Activated CD4-positive, alpha-beta T cell treated with anti-CD3 and anti-CD28 coated beads, Interleukin-2, amount 10 ng/mL, durations not matched to agents 7 days and 5 days (primary cell): Measurements from ENCODE around the gene TBL1X. TPM values are rescaled to one million over a fixed set of nuclear protein-coding genes. Genes with fewer than 3 reads are reported as not detected.

Experiments
- CTCF ChIA-PET: fragments of 350-600 bp; sonication (Branson Sonifier 250); formaldehyde crosslinking; loops from one replicate; lab custom pipeline; 2021; ENCODE audit warnings: antibody characterized with exemption; lab: Charles Lee
- POLR2A ChIA-PET: fragments of 350-600 bp; sonication (Branson Sonifier 250); formaldehyde crosslinking; loops from one replicate; lab custom pipeline; 2021; ENCODE audit warnings: antibody characterized with exemption; lab: Charles Lee
- DNase-seq: peaks from one replicate; pipeline ENCODE4 v3.0.0-alpha.2; 2020
- H3K27ac Mint-ChIP-seq: one replicate; pipeline ENCODE4 v1.8.0; 2021; ENCODE audit warnings: mild to moderate bottlenecking, moderate library complexity, mixed read lengths
- H3K27me3 Mint-ChIP-seq: one replicate; pipeline ENCODE4 v1.8.0; 2021; ENCODE audit warnings: mixed read lengths
- H3K36me3 Mint-ChIP-seq: one replicate; pipeline ENCODE4 v1.8.0; 2021; ENCODE audit warnings: low read depth, mixed read lengths
- H3K4me1 Mint-ChIP-seq: one replicate; pipeline ENCODE4 v1.8.0; 2021; ENCODE audit warnings: mixed read lengths
- H3K4me3 Mint-ChIP-seq: one replicate; pipeline ENCODE4 v1.8.0; 2021; ENCODE audit warnings: mild to moderate bottlenecking, moderate library complexity, mixed read lengths
- H3K9me3 Mint-ChIP-seq: one replicate; pipeline ENCODE4 v1.8.0; 2021; ENCODE audit warnings: mixed read lengths
- total RNA-seq, 2 experiments: library from RNA; stranded (reverse); gene quantifications; one replicate each; pipeline ENCODE4 v1.2.3, GENCODE V29; 2021

TBL1X gene
- total RNA-seq, 2 experiments from 2014 or later: 21.2 to 23.6 TPM

DNA sequence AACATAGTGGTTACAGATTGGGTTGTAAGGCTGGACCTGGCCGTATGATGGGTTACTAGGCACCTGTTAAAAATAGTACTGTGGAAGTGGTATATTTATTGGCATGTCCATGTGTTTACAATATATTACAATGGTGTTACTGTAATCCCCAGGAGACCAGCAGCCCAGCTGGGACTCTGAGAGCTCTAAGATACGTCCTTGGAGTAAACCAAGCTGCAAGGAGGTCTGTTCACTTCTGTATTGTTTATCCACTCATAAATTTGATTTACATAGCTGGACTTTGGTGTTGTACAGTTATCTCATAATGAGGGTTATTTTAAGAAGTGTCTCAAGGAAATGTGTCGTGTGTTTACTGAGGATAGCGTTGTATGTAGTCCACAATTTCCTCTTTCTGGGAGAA lies 93.8 kb downstream of the TBL1X start:
- Mint-ChIP-seq H3K4me1 (peaks cover 3% of the 10 kb centered on the region), H3K4me3 (no peak overlapping the region), H3K27ac (no peak overlapping the region), H3K27me3 (no peaks in the 10 kb centered on the region), H3K36me3 (peaks cover 8% of the 10 kb centered on the region), H3K9me3 (peaks cover 4% of the 10 kb centered on the region)
- CTCF ChIA-PET: no interaction called here
- POLR2A ChIA-PET: no interaction called here
- no peak for DNase-seq

DNA sequence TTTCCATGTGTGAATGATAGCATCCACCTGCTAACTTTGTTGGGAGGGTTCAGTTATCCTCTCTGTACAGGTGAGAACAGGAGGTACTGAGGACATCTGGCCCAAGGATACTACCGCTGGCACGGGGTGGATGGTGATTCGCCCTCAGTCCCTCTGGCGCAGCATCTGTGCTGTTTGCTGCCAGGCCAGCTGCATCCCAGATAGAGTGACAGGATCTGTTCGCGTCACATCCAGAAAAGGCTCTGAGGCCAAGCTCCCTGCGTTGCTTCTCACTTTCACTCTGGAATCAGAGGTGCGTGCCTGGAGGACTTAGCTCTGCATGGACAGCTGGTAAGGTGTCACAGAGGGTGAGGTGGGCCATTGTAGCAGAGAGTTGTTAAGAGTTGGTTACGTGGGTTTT lies 95.4 kb downstream of the TBL1X start:
- no peaks in the 10 kb centered on the region for H3K27me3 Mint-ChIP-seq

DNA sequence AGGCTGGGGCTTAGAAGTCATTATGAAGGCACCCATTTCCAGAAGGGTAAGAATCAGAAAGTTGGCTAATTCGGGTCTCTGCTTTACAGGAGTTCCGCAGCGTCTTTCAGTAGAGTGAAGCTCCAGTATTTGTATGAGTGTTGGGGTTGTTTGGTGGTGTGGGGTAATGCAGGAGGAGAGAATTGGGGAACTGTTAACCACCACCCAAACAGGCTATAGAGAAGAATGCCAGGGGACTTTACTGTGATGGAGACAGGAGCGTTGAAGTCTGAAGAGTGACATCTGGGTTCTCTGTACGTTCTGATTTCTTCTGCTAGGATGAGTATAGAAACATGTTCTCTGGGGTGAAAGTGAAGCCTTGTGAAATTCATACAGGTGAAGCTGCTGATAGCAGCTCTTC lies 96.3 kb downstream of the TBL1X start:
- DNase-seq: no peak
- H3K9me3 Mint-ChIP-seq: peaks cover 4% of the 10 kb centered on the region
- H3K36me3 Mint-ChIP-seq: peaks cover 12% of the 10 kb centered on the region
- ChIA-PET POLR2A (no interaction called here), CTCF (no interaction called here)
- H3K4me1 Mint-ChIP-seq: peaks cover 3% of the 10 kb centered on the region
- no peaks in the 10 kb centered on the region for H3K27me3 Mint-ChIP-seq
- H3K27ac Mint-ChIP-seq: no peak overlapping the region
- no peak overlapping the region for H3K4me3 Mint-ChIP-seq

More for the DNA sequence above, 95.4 kb downstream of the TBL1X start:
- no peak for DNase-seq
- Mint-ChIP-seq H3K4me1 (peaks cover 3% of the 10 kb centered on the region), H3K9me3 (peaks cover 4% of the 10 kb centered on the region), H3K27ac (no peak overlapping the region), H3K4me3 (no peak overlapping the region), H3K36me3 (peaks cover 12% of the 10 kb centered on the region)
- ChIA-PET CTCF (no interaction called here), POLR2A (no interaction called here)

- Mint-ChIP-seq H3K27ac (no peak overlapping the region), H3K27me3 (no peaks in the 10 kb centered on the region), H3K36me3 (peaks cover 8% of the 10 kb centered on the region), H3K9me3 (no peaks in the 10 kb centered on the region), H3K4me1 (peaks cover 3% of the 10 kb centered on the region), H3K4me3 (no peak overlapping the region)
- POLR2A ChIA-PET: no interaction called here
- no peak for DNase-seq
- CTCF ChIA-PET: no interaction called here
Measured at GRCh38 chrX:9562851-9563250, 98.0 kb downstream of the TBL1X start.

GRCh38 chrX:9566150-9566621 lies 101.3 kb downstream of the TBL1X start:
- DNase-seq: peak; percentile 7
- H3K36me3 Mint-ChIP-seq: peaks cover 5% of the 10 kb centered on the region
- peak overlapping the region; percentile 34 for H3K4me3 Mint-ChIP-seq
- H3K27ac Mint-ChIP-seq: peak overlapping the region; percentile 21
- ChIA-PET CTCF (interaction anchor here (1.5 kb wide), 1 partner anchor 11 kb away, joined by 3 read pairs; no protein-coding TSS in a partner anchor), POLR2A (no interaction called here)
- no peaks in the 10 kb centered on the region for H3K4me1 Mint-ChIP-seq
- no peaks in the 10 kb centered on the region for H3K9me3 Mint-ChIP-seq
- no peaks in the 10 kb centered on the region for H3K27me3 Mint-ChIP-seq

DNA sequence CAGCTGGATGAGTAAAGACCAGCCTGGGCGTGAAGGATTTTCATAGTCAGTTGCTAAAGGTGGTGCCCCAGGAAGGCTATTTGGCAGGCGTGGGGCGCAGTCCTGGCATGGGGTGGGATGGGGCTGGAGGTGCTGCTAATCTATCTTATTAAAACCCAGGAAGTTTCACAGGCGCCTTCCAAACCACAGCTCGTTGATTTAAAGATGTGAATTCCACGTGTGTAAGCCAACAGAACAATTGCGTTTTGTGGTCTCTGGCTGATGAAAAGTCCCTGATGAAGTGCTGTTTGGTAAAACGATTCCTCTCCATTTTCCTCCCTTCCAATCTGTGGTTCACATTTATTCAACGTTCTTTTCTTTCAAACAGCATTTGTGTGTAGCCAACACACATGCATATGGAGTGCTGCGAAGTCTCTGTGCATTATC lies 105.0 kb downstream of the TBL1X start:
- no peak for DNase-seq
- Mint-ChIP-seq H3K4me3 (no peak overlapping the region), H3K4me1 (peaks cover 10% of the 10 kb centered on the region), H3K36me3 (no peaks in the 10 kb centered on the region), H3K9me3 (no peaks in the 10 kb centered on the region), H3K27ac (no peak overlapping the region), H3K27me3 (no peaks in the 10 kb centered on the region)
- ChIA-PET POLR2A (no interaction called here), CTCF (no interaction called here)

GRCh38 chrX:9573282-9574106 lies 108.6 kb downstream of the TBL1X start:
- no peak overlapping the region for H3K27ac Mint-ChIP-seq
- H3K4me3 Mint-ChIP-seq: no peak overlapping the region
- DNase-seq: no peak
- H3K27me3 Mint-ChIP-seq: no peaks in the 10 kb centered on the region
- H3K4me1 Mint-ChIP-seq: peaks cover 10% of the 10 kb centered on the region
- peaks cover 2% of the 10 kb centered on the region for H3K36me3 Mint-ChIP-seq
- POLR2A ChIA-PET: no interaction called here
- CTCF ChIA-PET: interaction anchor here (0.9 kb wide), 1 partner anchor 42 kb away, joined by 3 read pairs; no protein-coding TSS in a partner anchor
- H3K9me3 Mint-ChIP-seq: no peaks in the 10 kb centered on the region

DNA sequence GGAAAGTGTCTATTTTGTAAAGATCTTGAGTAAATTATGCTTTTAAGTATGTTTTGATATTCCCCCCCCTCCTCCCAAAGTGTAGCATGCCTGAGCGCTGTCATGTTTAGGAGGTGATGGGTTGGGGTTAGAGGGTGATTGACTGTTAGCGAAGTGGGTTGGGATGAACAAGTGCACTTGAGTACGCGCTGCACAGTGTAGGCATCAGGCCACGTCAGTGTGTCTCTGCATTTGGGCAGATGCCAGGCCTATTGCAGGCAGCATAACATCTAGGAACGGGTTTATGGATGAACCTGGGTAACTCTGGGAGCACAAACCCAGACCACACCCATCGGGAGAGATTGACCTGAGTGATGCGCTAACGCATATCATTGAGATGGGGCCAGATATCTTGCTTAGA lies 111.2 kb downstream of the TBL1X start:
- peaks cover 10% of the 10 kb centered on the region for H3K4me1 Mint-ChIP-seq
- H3K9me3 Mint-ChIP-seq: no peaks in the 10 kb centered on the region
- H3K27ac Mint-ChIP-seq: no peak overlapping the region
- POLR2A ChIA-PET: no interaction called here
- no peak overlapping the region for H3K4me3 Mint-ChIP-seq
- no peak for DNase-seq
- peaks cover 2% of the 10 kb centered on the region for H3K36me3 Mint-ChIP-seq
- CTCF ChIA-PET: interaction anchor here (0.6 kb wide), 1 partner anchor 112 kb away, joined by 3 read pairs; no protein-coding TSS in a partner anchor
- no peaks in the 10 kb centered on the region for H3K27me3 Mint-ChIP-seq

DNA sequence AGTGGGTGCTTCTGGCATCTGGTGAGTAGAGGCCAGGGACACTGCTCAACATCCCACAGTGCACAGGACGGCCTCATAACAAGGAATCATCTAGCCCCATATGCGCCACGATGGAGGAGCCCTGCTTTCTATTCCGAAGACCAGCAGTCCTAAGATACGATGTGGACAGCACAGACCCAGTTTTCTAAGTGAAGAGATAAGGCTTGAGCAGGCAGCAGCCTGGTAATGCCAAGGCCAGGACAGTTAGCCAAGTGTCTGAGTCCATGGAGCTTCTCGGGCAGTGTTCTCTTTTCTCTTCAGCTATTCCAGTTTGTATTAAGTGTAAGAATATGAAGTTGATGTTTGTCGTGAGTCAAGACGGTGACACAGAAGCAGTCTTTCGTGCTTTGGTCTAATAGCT lies 112.7 kb downstream of the TBL1X start:
- peaks cover 2% of the 10 kb centered on the region for H3K36me3 Mint-ChIP-seq
- peaks cover 5% of the 10 kb centered on the region for H3K4me1 Mint-ChIP-seq
- ChIA-PET CTCF (interaction anchor here (0.6 to 1.5 kb wide), 2 partner anchors 12 to 70 kb away, joined by 3 to 4 read pairs; no protein-coding TSS in a partner anchor), POLR2A (no interaction called here)
- no peak overlapping the region for H3K4me3 Mint-ChIP-seq
- no peaks in the 10 kb centered on the region for H3K9me3 Mint-ChIP-seq
- no peak for DNase-seq
- H3K27ac Mint-ChIP-seq: no peak overlapping the region
- no peaks in the 10 kb centered on the region for H3K27me3 Mint-ChIP-seq

- Mint-ChIP-seq H3K27ac (no peak overlapping the region), H3K4me3 (no peak overlapping the region), H3K27me3 (no peaks in the 10 kb centered on the region), H3K9me3 (no peaks in the 10 kb centered on the region), H3K36me3 (peaks cover 2% of the 10 kb centered on the region), H3K4me1 (peaks cover 2% of the 10 kb centered on the region)
- ChIA-PET CTCF (no interaction called here), POLR2A (no interaction called here)
- DNase-seq: no peak
Measured at GRCh38 chrX:9578083-9578779, 113.4 kb downstream of the TBL1X start.

DNA sequence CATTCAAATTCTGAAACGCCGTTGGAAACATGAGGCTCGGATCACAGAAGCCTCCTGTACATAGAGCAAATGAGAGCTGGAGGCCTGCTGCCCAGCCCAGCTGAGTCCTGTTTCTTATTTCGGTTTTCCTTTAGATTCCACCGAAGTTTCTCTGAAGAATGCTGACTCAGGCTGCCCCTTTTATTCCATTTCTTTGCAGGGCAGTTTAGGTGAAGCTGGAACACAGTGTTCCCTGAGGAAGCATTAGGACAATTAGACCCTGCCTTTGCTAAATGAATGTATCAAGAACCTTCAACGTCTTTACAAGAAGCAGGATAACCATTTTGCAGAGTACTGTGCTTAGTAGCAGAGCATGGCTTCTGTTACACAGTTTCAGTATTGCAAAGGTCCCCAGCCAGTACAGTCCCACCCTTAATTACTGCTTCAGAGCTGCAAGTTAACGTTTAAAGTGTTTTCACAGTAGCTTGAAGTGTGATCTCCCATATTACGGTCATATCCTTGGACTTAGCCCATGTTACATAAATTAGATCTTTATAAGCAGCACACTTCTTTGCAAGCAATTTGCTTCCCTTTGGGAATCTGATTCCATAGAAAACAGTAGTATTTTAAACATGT lies 117.0 kb downstream of the TBL1X start:
- Mint-ChIP-seq H3K4me3 (no peak overlapping the region), H3K27me3 (no peaks in the 10 kb centered on the region), H3K4me1 (peaks cover 10% of the 10 kb centered on the region), H3K36me3 (no peaks in the 10 kb centered on the region), H3K9me3 (no peaks in the 10 kb centered on the region), H3K27ac (no peak overlapping the region)
- DNase-seq: no peak
- POLR2A ChIA-PET: no interaction called here
- CTCF ChIA-PET: no interaction called here

GRCh38 chrX:9582956-9583355 lies 118.1 kb downstream of the TBL1X start:
- Mint-ChIP-seq H3K27ac (no peak overlapping the region), H3K4me3 (no peak overlapping the region), H3K9me3 (no peaks in the 10 kb centered on the region), H3K27me3 (no peaks in the 10 kb centered on the region), H3K36me3 (no peaks in the 10 kb centered on the region), H3K4me1 (peaks cover 15% of the 10 kb centered on the region)
- no peak for DNase-seq
- CTCF ChIA-PET: no interaction called here
- POLR2A ChIA-PET: no interaction called here

- POLR2A ChIA-PET: no interaction called here
- CTCF ChIA-PET: no interaction called here
- DNase-seq: no peak
- Mint-ChIP-seq H3K36me3 (peaks cover 1% of the 10 kb centered on the region), H3K4me3 (no peak overlapping the region), H3K9me3 (peaks cover 4% of the 10 kb centered on the region), H3K27me3 (no peaks in the 10 kb centered on the region), H3K4me1 (peaks cover 15% of the 10 kb centered on the region), H3K27ac (no peak overlapping the region)
Measured at GRCh38 chrX:9586992-9587392, 122.1 kb downstream of the TBL1X start.
